Tibial nerve (tissue), 3 donors: Measurements from ENCODE around the gene MSANTD7.

Source experiments
- POLR2A ChIP-seq, 2 donors: fragments of 450-650 bp; IDR thresholded peaks; one replicate each; pipeline ENCODE4 v1.6.1; 2017; ENCODE audit warnings: antibody characterized with exemption in 2 of 2, mild to moderate bottlenecking in 2 of 2, moderate library complexity in 2 of 2
- TF ChIP-seq, protein P1 (sequence below), 5 experiments: fragments of 200-600 bp in 3 of 5; fragments of 450-650 bp in 2 of 5; sonication (generic) in 3 of 5; IDR thresholded peaks; one replicate each; pipeline ENCODE4 v1.5.1; 2016 to 2019; ENCODE audit warnings: antibody characterized with exemption in 5 of 5, mild to moderate bottlenecking in 3 of 5, moderate library complexity in 2 of 5

- TF ChIP-seq, protein P1, sequence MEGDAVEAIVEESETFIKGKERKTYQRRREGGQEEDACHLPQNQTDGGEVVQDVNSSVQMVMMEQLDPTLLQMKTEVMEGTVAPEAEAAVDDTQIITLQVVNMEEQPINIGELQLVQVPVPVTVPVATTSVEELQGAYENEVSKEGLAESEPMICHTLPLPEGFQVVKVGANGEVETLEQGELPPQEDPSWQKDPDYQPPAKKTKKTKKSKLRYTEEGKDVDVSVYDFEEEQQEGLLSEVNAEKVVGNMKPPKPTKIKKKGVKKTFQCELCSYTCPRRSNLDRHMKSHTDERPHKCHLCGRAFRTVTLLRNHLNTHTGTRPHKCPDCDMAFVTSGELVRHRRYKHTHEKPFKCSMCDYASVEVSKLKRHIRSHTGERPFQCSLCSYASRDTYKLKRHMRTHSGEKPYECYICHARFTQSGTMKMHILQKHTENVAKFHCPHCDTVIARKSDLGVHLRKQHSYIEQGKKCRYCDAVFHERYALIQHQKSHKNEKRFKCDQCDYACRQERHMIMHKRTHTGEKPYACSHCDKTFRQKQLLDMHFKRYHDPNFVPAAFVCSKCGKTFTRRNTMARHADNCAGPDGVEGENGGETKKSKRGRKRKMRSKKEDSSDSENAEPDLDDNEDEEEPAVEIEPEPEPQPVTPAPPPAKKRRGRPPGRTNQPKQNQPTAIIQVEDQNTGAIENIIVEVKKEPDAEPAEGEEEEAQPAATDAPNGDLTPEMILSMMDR (IDR thresholded peaks at IDR 0.05): no peak
- no peak for TF ChIP-seq POLR2A (IDR thresholded peaks at IDR 0.05)
These were observed 637 bp downstream of the MSANTD7 start for GRCh38 chr10:14838582-14839304.
